ENCODE measurements around the gene NDEL1.

Gene NDEL1

DNA sequence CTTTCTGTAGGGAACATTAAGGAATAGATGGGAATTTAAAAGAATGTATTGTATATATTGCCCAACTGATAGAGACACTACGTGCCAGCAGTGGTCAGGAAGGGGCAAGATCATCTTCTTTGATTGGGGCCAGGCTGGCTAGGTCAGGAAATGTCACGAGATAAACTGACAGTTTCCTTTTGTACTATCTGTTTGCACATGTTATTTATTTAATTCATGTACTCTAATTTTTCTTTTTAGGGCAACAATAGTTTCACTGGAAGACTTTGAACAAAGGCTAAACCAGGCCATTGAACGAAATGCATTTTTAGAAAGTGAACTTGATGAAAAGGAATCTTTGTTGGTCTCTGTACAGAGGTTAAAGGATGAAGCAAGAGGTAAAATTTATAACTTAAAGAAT, 12.6 kb downstream of the NDEL1 start:
- TF ChIP-seq ESRRG (CRISPR knock-in tag; IDR thresholded peaks at IDR 0.05), result no peak
- no peak for TF ChIP-seq GLIS3 (CRISPR knock-in tag; IDR thresholded peaks at IDR 0.05)
- TF ChIP-seq RARB (CRISPR knock-in tag; IDR thresholded peaks at IDR 0.05), result no peak
- no peak for TF ChIP-seq BACH2 (CRISPR knock-in tag; IDR thresholded peaks at IDR 0.05; ENCODE audit: borderline replicate concordance)
- no peak for TF ChIP-seq CSDC2 (CRISPR knock-in tag; IDR thresholded peaks at IDR 0.05)
- TF ChIP-seq ZNF70 (CRISPR knock-in tag; IDR thresholded peaks at IDR 0.05), result no peak
- TF ChIP-seq TCF4 (CRISPR knock-in tag; IDR thresholded peaks at IDR 0.05; ENCODE audit: borderline replicate concordance), result no peak
- TF ChIP-seq ZFP3 (CRISPR knock-in tag; IDR thresholded peaks at IDR 0.05), result no peak
- TF ChIP-seq, protein P1, sequence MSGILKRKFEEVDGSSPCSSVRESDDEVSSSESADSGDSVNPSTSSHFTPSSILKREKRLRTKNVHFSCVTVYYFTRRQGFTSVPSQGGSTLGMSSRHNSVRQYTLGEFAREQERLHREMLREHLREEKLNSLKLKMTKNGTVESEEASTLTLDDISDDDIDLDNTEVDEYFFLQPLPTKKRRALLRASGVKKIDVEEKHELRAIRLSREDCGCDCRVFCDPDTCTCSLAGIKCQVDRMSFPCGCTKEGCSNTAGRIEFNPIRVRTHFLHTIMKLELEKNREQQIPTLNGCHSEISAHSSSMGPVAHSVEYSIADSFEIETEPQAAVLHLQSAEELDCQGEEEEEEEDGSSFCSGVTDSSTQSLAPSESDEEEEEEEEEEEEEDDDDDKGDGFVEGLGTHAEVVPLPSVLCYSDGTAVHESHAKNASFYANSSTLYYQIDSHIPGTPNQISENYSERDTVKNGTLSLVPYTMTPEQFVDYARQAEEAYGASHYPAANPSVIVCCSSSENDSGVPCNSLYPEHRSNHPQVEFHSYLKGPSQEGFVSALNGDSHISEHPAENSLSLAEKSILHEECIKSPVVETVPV (CRISPR knock-in tag; IDR thresholded peaks at IDR 0.05), result no peak
- no peak for TF ChIP-seq ARNTL (CRISPR knock-in tag; IDR thresholded peaks at IDR 0.05; ENCODE audit: borderline replicate concordance, low read depth)
- no peak for TF ChIP-seq OSR1 (CRISPR knock-in tag; IDR thresholded peaks at IDR 0.05)
- TF ChIP-seq ZNF8 (CRISPR knock-in tag; IDR thresholded peaks at IDR 0.05), result no peak
- TF ChIP-seq ISL1 (CRISPR knock-in tag; IDR thresholded peaks at IDR 0.05), result no peak
- TF ChIP-seq ZNF565 (CRISPR knock-in tag; conservative IDR thresholded peaks at IDR 0.05; ENCODE audit: low read depth), result no peak
- no peak for ATAC-seq

DNA sequence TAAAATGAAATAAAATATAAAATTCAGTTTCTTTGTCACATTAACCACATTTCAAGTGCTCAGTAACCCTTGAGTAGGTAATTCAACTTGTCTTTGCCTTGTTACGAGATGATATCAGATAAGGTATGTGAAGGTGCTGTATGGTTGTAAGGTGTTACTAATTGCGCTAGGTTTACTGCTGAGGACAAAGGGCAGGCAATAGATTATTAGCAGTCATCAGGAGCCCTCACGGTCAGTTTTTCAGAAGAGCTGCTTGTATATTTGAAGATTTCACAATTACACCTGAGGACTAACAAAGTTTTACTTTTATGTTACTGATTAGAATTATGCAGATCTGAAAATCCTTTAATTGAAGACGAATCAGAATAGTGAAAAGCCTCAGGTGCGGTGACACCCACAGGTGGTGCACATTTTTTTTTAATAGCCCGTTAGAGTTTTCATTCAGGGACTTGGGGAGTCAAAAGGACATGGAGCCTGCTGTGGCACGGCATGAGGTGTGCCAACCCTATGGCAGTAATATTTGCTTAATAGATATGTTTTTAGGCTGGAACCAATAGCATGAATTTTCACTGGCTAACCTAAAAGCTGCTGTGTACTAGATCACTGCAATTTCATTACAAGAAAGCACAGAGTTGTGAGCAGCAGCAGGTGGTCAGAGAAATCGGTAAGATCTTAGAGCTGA, 16.4 kb downstream of the NDEL1 start:
- no peak for ATAC-seq
- TF ChIP-seq ZNF8 (CRISPR knock-in tag; IDR thresholded peaks at IDR 0.05) (no peak), ZFP3 (CRISPR knock-in tag; IDR thresholded peaks at IDR 0.05) (no peak), CSDC2 (CRISPR knock-in tag; IDR thresholded peaks at IDR 0.05) (no peak), ZC3H10 (CRISPR knock-in tag; IDR thresholded peaks at IDR 0.05) (no peak), OSR1 (CRISPR knock-in tag; IDR thresholded peaks at IDR 0.05) (no peak), ESRRG (CRISPR knock-in tag; IDR thresholded peaks at IDR 0.05) (no peak), RARB (CRISPR knock-in tag; IDR thresholded peaks at IDR 0.05) (no peak), GLIS3 (CRISPR knock-in tag; IDR thresholded peaks at IDR 0.05) (no peak), TOX (CRISPR knock-in tag; IDR thresholded peaks at IDR 0.05; ENCODE audit: borderline replicate concordance) (no peak), ZFP30 (CRISPR knock-in tag; IDR thresholded peaks at IDR 0.05) (no peak), ARNTL (CRISPR knock-in tag; IDR thresholded peaks at IDR 0.05; ENCODE audit: borderline replicate concordance, low read depth) (no peak), PPARA (CRISPR knock-in tag; IDR thresholded peaks at IDR 0.05; ENCODE audit: borderline replicate concordance) (no peak), SNAI2 (CRISPR knock-in tag; IDR thresholded peaks at IDR 0.05) (no peak)
- TF ChIP-seq, protein P1 (CRISPR knock-in tag; IDR thresholded peaks at IDR 0.05), result no peak
- TF ChIP-seq, protein P2, sequence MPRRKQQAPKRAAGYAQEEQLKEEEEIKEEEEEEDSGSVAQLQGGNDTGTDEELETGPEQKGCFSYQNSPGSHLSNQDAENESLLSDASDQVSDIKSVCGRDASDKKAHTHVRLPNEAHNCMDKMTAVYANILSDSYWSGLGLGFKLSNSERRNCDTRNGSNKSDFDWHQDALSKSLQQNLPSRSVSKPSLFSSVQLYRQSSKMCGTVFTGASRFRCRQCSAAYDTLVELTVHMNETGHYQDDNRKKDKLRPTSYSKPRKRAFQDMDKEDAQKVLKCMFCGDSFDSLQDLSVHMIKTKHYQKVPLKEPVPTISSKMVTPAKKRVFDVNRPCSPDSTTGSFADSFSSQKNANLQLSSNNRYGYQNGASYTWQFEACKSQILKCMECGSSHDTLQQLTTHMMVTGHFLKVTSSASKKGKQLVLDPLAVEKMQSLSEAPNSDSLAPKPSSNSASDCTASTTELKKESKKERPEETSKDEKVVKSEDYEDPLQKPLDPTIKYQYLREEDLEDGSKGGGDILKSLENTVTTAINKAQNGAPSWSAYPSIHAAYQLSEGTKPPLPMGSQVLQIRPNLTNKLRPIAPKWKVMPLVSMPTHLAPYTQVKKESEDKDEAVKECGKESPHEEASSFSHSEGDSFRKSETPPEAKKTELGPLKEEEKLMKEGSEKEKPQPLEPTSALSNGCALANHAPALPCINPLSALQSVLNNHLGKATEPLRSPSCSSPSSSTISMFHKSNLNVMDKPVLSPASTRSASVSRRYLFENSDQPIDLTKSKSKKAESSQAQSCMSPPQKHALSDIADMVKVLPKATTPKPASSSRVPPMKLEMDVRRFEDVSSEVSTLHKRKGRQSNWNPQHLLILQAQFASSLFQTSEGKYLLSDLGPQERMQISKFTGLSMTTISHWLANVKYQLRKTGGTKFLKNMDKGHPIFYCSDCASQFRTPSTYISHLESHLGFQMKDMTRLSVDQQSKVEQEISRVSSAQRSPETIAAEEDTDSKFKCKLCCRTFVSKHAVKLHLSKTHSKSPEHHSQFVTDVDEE (CRISPR knock-in tag; IDR thresholded peaks at IDR 0.05), result no peak
- TF ChIP-seq, protein P3, sequence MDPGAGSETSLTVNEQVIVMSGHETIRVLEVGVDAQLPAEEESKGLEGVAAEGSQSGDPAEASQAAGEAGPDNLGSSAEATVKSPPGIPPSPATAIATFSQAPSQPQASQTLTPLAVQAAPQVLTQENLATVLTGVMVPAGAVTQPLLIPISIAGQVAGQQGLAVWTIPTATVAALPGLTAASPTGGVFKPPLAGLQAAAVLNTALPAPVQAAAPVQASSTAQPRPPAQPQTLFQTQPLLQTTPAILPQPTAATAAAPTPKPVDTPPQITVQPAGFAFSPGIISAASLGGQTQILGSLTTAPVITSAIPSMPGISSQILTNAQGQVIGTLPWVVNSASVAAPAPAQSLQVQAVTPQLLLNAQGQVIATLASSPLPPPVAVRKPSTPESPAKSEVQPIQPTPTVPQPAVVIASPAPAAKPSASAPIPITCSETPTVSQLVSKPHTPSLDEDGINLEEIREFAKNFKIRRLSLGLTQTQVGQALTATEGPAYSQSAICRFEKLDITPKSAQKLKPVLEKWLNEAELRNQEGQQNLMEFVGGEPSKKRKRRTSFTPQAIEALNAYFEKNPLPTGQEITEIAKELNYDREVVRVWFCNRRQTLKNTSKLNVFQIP (CRISPR knock-in tag; IDR thresholded peaks at IDR 0.05; ENCODE audit: borderline replicate concordance, low read depth), result no peak
- TF ChIP-seq, protein P4, sequence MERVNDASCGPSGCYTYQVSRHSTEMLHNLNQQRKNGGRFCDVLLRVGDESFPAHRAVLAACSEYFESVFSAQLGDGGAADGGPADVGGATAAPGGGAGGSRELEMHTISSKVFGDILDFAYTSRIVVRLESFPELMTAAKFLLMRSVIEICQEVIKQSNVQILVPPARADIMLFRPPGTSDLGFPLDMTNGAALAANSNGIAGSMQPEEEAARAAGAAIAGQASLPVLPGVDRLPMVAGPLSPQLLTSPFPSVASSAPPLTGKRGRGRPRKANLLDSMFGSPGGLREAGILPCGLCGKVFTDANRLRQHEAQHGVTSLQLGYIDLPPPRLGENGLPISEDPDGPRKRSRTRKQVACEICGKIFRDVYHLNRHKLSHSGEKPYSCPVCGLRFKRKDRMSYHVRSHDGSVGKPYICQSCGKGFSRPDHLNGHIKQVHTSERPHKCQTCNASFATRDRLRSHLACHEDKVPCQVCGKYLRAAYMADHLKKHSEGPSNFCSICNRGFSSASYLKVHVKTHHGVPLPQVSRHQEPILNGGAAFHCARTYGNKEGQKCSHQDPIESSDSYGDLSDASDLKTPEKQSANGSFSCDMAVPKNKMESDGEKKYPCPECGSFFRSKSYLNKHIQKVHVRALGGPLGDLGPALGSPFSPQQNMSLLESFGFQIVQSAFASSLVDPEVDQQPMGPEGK (CRISPR knock-in tag; IDR thresholded peaks at IDR 0.05; ENCODE audit: borderline replicate concordance), result no peak
- TF ChIP-seq, protein P5, sequence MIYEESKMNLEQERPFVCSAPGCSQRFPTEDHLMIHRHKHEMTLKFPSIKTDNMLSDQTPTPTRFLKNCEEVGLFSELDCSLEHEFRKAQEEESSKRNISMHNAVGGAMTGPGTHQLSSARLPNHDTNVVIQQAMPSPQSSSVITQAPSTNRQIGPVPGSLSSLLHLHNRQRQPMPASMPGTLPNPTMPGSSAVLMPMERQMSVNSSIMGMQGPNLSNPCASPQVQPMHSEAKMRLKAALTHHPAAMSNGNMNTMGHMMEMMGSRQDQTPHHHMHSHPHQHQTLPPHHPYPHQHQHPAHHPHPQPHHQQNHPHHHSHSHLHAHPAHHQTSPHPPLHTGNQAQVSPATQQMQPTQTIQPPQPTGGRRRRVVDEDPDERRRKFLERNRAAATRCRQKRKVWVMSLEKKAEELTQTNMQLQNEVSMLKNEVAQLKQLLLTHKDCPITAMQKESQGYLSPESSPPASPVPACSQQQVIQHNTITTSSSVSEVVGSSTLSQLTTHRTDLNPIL (CRISPR knock-in tag; IDR thresholded peaks at IDR 0.05; ENCODE audit: low read depth), result no peak

Measured in SK-N-SH treated with all-trans-retinoic acid at 6 μM for 48 hours (cell line).